ENCODE measurements around the gene CARD9.

Gene CARD9

GRCh38 chr9:136381966-136382513 is 8.6 kb upstream of the CARD9 start:
- peaks cover 0 to 86% (median 69%) of the 10 kb centered on the region in 5 donors for H3K36me3 ChIP-seq (ENCODE audit: control insufficient read depth in 5 of 5, insufficient read depth in 5 of 5, low read length in 5 of 5)
- H3K27me3 ChIP-seq (ENCODE audit: control insufficient read depth in 5 of 5, insufficient read depth in 4 of 5, low read length in 5 of 5) = no peaks in the 10 kb centered on the region
- H3K4me1 ChIP-seq (ENCODE audit: control insufficient read depth in 5 of 5, insufficient read depth in 5 of 5, low read length in 5 of 5) = peaks cover 0 to 6% (median 0%) of the 10 kb centered on the region in 5 donors
- no peak overlapping the region for H3K27ac ChIP-seq (ENCODE audit: low read depth, low read length)
- no peak overlapping the region for H3K4me3 ChIP-seq (ENCODE audit: low read depth in 1 of 5, low read length in 5 of 5)
- no peak overlapping the region for H3K9ac ChIP-seq (ENCODE audit: low read length in 5 of 5)
- no peaks in the 10 kb centered on the region for H3K9me3 ChIP-seq (ENCODE audit: control insufficient read depth in 5 of 5, low read length in 5 of 5)

DNA sequence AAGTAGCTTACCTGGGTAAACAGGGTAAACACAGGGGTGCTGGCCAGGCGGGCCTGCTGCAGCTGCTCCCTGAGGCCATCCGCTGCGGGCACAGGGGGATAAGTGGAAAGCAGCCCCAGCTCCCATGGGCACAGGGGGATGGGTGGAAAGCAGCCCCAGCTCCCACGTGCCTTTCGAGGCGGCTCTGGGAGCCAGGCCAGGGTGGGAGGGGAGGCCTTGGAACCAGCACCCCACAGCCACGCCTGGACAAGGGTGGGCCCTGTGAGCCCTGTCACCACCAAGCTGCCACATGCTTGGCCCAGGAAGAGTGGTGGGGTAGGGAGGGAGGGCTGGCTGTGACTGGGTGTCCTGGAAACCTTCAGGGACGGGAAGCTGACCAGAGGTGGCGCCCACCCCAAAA is 7.8 kb upstream of the CARD9 start:
- Histone ChIP-seq H3K27ac (ENCODE audit: low read depth, low read length) (no peak overlapping the region), H3K4me3 (ENCODE audit: low read depth in 1 of 5, low read length in 5 of 5) (no peak overlapping the region), H3K27me3 (ENCODE audit: control insufficient read depth in 5 of 5, insufficient read depth in 4 of 5, low read length in 5 of 5) (no peaks in the 10 kb centered on the region), H3K36me3 (ENCODE audit: control insufficient read depth in 5 of 5, insufficient read depth in 5 of 5, low read length in 5 of 5) (peaks cover 0 to 81% (median 66%) of the 10 kb centered on the region in 5 donors), H3K9ac (ENCODE audit: low read length in 5 of 5) (no peak overlapping the region), H3K4me1 (ENCODE audit: control insufficient read depth in 5 of 5, insufficient read depth in 5 of 5, low read length in 5 of 5) (peaks cover 0 to 12% (median 0%) of the 10 kb centered on the region in 5 donors), H3K9me3 (ENCODE audit: control insufficient read depth in 5 of 5, low read length in 5 of 5) (no peaks in the 10 kb centered on the region)

DNA sequence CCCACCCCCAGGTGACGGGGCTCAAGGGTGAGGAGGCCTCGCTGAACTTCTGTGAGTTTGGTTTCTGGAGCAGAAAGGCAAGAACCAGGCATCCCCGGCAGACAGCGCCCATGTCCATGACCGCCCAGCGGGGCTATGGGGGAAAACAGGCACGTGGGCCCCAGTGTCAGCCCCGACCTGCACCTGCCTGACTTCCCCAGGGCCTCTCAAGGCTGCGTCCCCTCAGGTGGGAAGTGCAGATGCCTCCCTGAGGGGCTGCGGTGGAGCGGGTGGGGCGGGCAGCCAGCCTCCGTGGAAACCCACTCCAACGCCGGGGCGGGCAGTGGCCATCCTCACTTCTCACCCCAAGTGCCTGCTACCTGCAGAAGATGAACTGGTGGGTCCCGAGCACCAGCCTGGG is 6.9 kb upstream of the CARD9 start:
- Histone ChIP-seq H3K9ac (ENCODE audit: low read length in 5 of 5) (no peak overlapping the region), H3K27ac (ENCODE audit: low read depth, low read length) (no peak overlapping the region), H3K4me3 (ENCODE audit: low read depth in 1 of 5, low read length in 5 of 5) (no peak overlapping the region), H3K36me3 (ENCODE audit: control insufficient read depth in 5 of 5, insufficient read depth in 5 of 5, low read length in 5 of 5) (peaks cover 0 to 73% (median 62%) of the 10 kb centered on the region in 5 donors), H3K27me3 (ENCODE audit: control insufficient read depth in 5 of 5, insufficient read depth in 4 of 5, low read length in 5 of 5) (no peaks in the 10 kb centered on the region), H3K9me3 (ENCODE audit: control insufficient read depth in 5 of 5, low read length in 5 of 5) (no peaks in the 10 kb centered on the region), H3K4me1 (ENCODE audit: control insufficient read depth in 5 of 5, insufficient read depth in 5 of 5, low read length in 5 of 5) (peaks cover 0 to 12% (median 0%) of the 10 kb centered on the region in 5 donors)

GRCh38 chr9:136379891-136380290 is 6.4 kb upstream of the CARD9 start:
- H3K9ac ChIP-seq (ENCODE audit: low read length in 5 of 5) = no peak overlapping the region
- peaks cover 0 to 68% (median 59%) of the 10 kb centered on the region in 5 donors for H3K36me3 ChIP-seq (ENCODE audit: control insufficient read depth in 5 of 5, insufficient read depth in 5 of 5, low read length in 5 of 5)
- no peak overlapping the region for H3K27ac ChIP-seq (ENCODE audit: low read depth, low read length)
- H3K4me1 ChIP-seq (ENCODE audit: control insufficient read depth in 5 of 5, insufficient read depth in 5 of 5, low read length in 5 of 5) = peaks cover 0 to 12% (median 0%) of the 10 kb centered on the region in 5 donors
- H3K4me3 ChIP-seq (ENCODE audit: low read depth in 1 of 5, low read length in 5 of 5) = no peak overlapping the region
- no peaks in the 10 kb centered on the region for H3K9me3 ChIP-seq (ENCODE audit: control insufficient read depth in 5 of 5, low read length in 5 of 5)
- H3K27me3 ChIP-seq (ENCODE audit: control insufficient read depth in 5 of 5, insufficient read depth in 4 of 5, low read length in 5 of 5) = no peaks in the 10 kb centered on the region

DNA sequence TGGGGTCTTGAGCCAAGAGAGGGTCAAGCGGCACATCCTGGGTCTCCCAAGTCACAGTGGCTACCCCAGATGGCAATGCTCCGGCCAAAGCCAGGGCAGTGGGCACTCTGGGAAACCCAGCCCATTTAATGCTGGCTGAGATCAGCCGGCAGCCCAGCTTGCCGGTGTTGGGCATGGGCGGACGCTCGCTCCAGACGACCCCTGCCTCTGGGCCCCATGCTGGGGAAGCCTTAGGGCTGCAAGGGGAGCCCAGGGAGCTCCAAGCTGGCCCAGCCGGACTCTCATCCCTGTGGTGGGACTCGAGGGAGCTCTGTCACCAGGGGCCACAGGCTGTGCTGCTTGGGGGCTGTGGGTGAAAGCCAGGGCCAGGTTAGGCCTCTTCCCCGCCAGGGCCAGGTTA is 5.9 kb upstream of the CARD9 start:
- H3K36me3 ChIP-seq (ENCODE audit: control insufficient read depth in 5 of 5, insufficient read depth in 5 of 5, low read length in 5 of 5) = peaks cover 0 to 63% (median 57%) of the 10 kb centered on the region in 5 donors
- peaks cover 0 to 12% (median 0%) of the 10 kb centered on the region in 5 donors for H3K4me1 ChIP-seq (ENCODE audit: control insufficient read depth in 5 of 5, insufficient read depth in 5 of 5, low read length in 5 of 5)
- no peak overlapping the region for H3K27ac ChIP-seq (ENCODE audit: low read depth, low read length)
- H3K4me3 ChIP-seq (ENCODE audit: low read depth in 1 of 5, low read length in 5 of 5) = no peak overlapping the region
- no peaks in the 10 kb centered on the region for H3K9me3 ChIP-seq (ENCODE audit: control insufficient read depth in 5 of 5, low read length in 5 of 5)
- H3K9ac ChIP-seq (ENCODE audit: low read length in 5 of 5) = no peak overlapping the region
- H3K27me3 ChIP-seq (ENCODE audit: control insufficient read depth in 5 of 5, insufficient read depth in 4 of 5, low read length in 5 of 5) = no peaks in the 10 kb centered on the region

- no peaks in the 10 kb centered on the region for H3K27me3 ChIP-seq (ENCODE audit: control insufficient read depth in 5 of 5, insufficient read depth in 4 of 5, low read length in 5 of 5)
- no peaks in the 10 kb centered on the region for H3K9me3 ChIP-seq (ENCODE audit: control insufficient read depth in 5 of 5, low read length in 5 of 5)
- H3K27ac ChIP-seq (ENCODE audit: low read depth, low read length) = no peak overlapping the region
- no peak overlapping the region for H3K4me3 ChIP-seq (ENCODE audit: low read depth in 1 of 5, low read length in 5 of 5)
- H3K36me3 ChIP-seq (ENCODE audit: control insufficient read depth in 5 of 5, insufficient read depth in 5 of 5, low read length in 5 of 5) = peaks cover 0 to 59% (median 53%) of the 10 kb centered on the region in 5 donors
- H3K4me1 ChIP-seq (ENCODE audit: control insufficient read depth in 5 of 5, insufficient read depth in 5 of 5, low read length in 5 of 5) = peaks cover 0 to 13% (median 0%) of the 10 kb centered on the region in 5 donors
- no peak overlapping the region for H3K9ac ChIP-seq (ENCODE audit: low read length in 5 of 5)
Measured at GRCh38 chr9:136379003-136379287, 5.5 kb upstream of the CARD9 start.

DNA sequence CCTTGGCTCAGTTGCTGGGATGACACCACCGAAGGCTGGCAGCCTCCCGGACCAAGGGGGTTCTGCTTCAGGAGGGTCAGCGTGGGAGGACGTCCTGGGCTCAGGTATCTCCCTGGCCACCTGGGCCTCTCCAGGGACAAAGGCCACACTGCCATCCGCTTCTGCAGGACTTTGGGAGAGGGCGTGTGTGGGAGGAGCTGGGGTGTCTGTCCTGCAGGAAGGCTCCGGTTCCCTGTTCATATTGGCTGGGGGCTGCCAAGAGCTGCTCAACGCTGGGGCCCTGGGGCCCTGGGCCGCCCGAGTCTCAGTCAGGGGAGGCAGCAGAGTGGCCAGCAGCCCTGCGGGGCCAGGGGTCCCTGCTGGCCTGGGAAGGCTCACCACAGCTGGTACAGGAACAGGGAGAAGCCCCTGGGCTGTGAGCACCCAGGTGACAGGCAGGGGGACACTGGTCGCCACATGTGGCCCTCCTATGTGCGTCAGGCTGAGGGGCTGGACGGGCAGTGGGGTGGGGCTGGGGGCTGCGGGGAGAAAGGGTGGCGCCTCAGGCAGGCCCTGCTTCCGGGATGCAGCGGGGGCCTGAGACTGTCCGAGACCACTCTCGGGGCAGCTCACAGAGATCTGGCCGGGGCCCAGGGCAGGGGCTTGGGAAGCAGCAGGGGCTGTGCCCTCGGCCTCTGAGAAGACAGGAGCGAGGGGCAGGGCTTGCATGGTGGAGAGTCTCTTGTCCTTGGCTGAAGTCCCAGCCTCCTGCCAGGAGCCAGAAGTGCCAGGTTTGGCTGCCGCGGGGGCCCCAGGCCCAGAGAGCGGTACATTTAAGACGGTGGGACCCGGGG is 4.9 kb upstream of the CARD9 start:
- peaks cover 0 to 18% (median 4%) of the 10 kb centered on the region in 5 donors for H3K4me1 ChIP-seq (ENCODE audit: control insufficient read depth in 5 of 5, insufficient read depth in 5 of 5, low read length in 5 of 5)
- H3K9me3 ChIP-seq (ENCODE audit: control insufficient read depth in 5 of 5, low read length in 5 of 5) = no peaks in the 10 kb centered on the region
- H3K9ac ChIP-seq (ENCODE audit: low read length in 5 of 5) = no peak overlapping the region
- H3K4me3 ChIP-seq (ENCODE audit: low read depth in 1 of 5, low read length in 5 of 5) = no peak overlapping the region
- peaks cover 0 to 53% (median 51%) of the 10 kb centered on the region in 5 donors for H3K36me3 ChIP-seq (ENCODE audit: control insufficient read depth in 5 of 5, insufficient read depth in 5 of 5, low read length in 5 of 5)
- no peaks in the 10 kb centered on the region for H3K27me3 ChIP-seq (ENCODE audit: control insufficient read depth in 5 of 5, insufficient read depth in 4 of 5, low read length in 5 of 5)
- no peak overlapping the region for H3K27ac ChIP-seq (ENCODE audit: low read depth, low read length)

GRCh38 chr9:136377341-136378169 is 4.1 kb upstream of the CARD9 start:
- no peak overlapping the region for H3K4me3 ChIP-seq (ENCODE audit: low read depth in 1 of 5, low read length in 5 of 5)
- H3K27me3 ChIP-seq (ENCODE audit: control insufficient read depth in 5 of 5, insufficient read depth in 4 of 5, low read length in 5 of 5) = no peaks in the 10 kb centered on the region
- peaks cover 1 to 27% (median 12%) of the 10 kb centered on the region in 5 donors for H3K4me1 ChIP-seq (ENCODE audit: control insufficient read depth in 5 of 5, insufficient read depth in 5 of 5, low read length in 5 of 5)
- peaks cover 0 to 45% (median 43%) of the 10 kb centered on the region in 5 donors for H3K36me3 ChIP-seq (ENCODE audit: control insufficient read depth in 5 of 5, insufficient read depth in 5 of 5, low read length in 5 of 5)
- no peak overlapping the region for H3K9ac ChIP-seq (ENCODE audit: low read length in 5 of 5)
- H3K9me3 ChIP-seq (ENCODE audit: control insufficient read depth in 5 of 5, low read length in 5 of 5) = no peaks in the 10 kb centered on the region
- H3K27ac ChIP-seq (ENCODE audit: low read depth, low read length) = no peak overlapping the region

- Histone ChIP-seq H3K36me3 (ENCODE audit: control insufficient read depth in 5 of 5, insufficient read depth in 5 of 5, low read length in 5 of 5) (peaks cover 0 to 34% (median 32%) of the 10 kb centered on the region in 5 donors), H3K4me3 (ENCODE audit: low read depth in 1 of 5, low read length in 5 of 5) (no peak overlapping the region), H3K4me1 (ENCODE audit: control insufficient read depth in 5 of 5, insufficient read depth in 5 of 5, low read length in 5 of 5) (peaks cover 1 to 35% (median 20%) of the 10 kb centered on the region in 5 donors), H3K9ac (ENCODE audit: low read length in 5 of 5) (no peak overlapping the region), H3K27ac (ENCODE audit: low read depth, low read length) (no peak overlapping the region), H3K27me3 (ENCODE audit: control insufficient read depth in 5 of 5, insufficient read depth in 4 of 5, low read length in 5 of 5) (no peaks in the 10 kb centered on the region), H3K9me3 (ENCODE audit: control insufficient read depth in 5 of 5, low read length in 5 of 5) (no peaks in the 10 kb centered on the region)
Measured at GRCh38 chr9:136376457-136376856, 3.0 kb upstream of the CARD9 start.

DNA sequence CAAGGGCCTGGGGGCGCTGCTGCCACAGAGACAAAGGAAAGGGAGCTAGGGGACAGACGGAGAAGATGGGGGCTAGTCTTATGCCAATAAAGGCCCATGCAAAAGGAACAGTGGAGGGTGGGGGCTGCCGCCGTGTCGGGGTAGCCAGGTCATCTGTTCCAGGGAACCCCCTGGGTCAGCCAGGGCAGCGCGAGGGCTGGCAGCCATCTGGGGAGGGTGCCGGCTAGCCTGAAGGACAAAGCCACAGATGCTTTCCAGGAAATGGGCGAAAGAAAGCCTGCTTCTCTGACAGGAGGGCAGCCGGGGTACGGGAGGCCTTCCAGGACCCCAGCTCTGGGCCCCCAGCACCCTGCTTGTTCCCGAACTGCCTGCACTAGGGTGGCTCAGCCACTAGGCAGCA is 1.6 kb upstream of the CARD9 start:
- no peaks in the 10 kb centered on the region for H3K9me3 ChIP-seq (ENCODE audit: control insufficient read depth in 5 of 5, low read length in 5 of 5)
- H3K4me1 ChIP-seq (ENCODE audit: control insufficient read depth in 5 of 5, insufficient read depth in 5 of 5, low read length in 5 of 5) = peaks cover 1 to 35% (median 20%) of the 10 kb centered on the region in 5 donors
- peaks cover 0 to 27% (median 19%) of the 10 kb centered on the region in 5 donors for H3K36me3 ChIP-seq (ENCODE audit: control insufficient read depth in 5 of 5, insufficient read depth in 5 of 5, low read length in 5 of 5)

More for the DNA sequence above, 1.6 kb upstream of the CARD9 start:
- Histone ChIP-seq H3K4me3 (ENCODE audit: low read depth in 1 of 5, low read length in 5 of 5) (no peak overlapping the region), H3K9ac (ENCODE audit: low read length in 5 of 5) (no peak overlapping the region), H3K27me3 (ENCODE audit: control insufficient read depth in 5 of 5, insufficient read depth in 4 of 5, low read length in 5 of 5) (no peaks in the 10 kb centered on the region), H3K27ac (ENCODE audit: low read depth, low read length) (no peak overlapping the region)

Data from subcutaneous abdominal adipose tissue (tissue), 5 donors.